ENCODE measurements around the gene RBM23.

- TF ChIP-seq TBL1XR1 (IDR thresholded peaks at IDR 0.05; ENCODE audit: low read length in 2 of 2) = no peak
- TF ChIP-seq FOXK1 (CRISPR knock-in tag; IDR thresholded peaks at IDR 0.05; ENCODE audit: borderline replicate concordance) = no peak
- no peak for TF ChIP-seq JUN (IDR thresholded peaks at IDR 0.05; ENCODE audit: borderline replicate concordance, low read depth, low read length)
- TF ChIP-seq JUN (CRISPR knock-in tag; IDR thresholded peaks at IDR 0.05; ENCODE audit: borderline replicate concordance) = no peak
- TF ChIP-seq POLR3G (IDR thresholded peaks at IDR 0.05; ENCODE audit: extremely low read depth, insufficient read length, insufficient replicate concordance) = no peak
- no peak for TF ChIP-seq HBP1 (CRISPR knock-in tag; IDR thresholded peaks at IDR 0.05)
- no peak for TF ChIP-seq RBM14 (IDR thresholded peaks at IDR 0.05; ENCODE audit: borderline replicate concordance, insufficient read depth, low read depth, low read length)
- no peak for TF ChIP-seq E2F5 (CRISPR knock-in tag; IDR thresholded peaks at IDR 0.05)
- TF ChIP-seq, protein P1, sequence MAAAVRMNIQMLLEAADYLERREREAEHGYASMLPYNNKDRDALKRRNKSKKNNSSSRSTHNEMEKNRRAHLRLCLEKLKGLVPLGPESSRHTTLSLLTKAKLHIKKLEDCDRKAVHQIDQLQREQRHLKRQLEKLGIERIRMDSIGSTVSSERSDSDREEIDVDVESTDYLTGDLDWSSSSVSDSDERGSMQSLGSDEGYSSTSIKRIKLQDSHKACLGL (CRISPR knock-in tag; IDR thresholded peaks at IDR 0.05; ENCODE audit: borderline replicate concordance, poor library complexity, severe bottlenecking) = no peak
- TF ChIP-seq, protein P2, sequence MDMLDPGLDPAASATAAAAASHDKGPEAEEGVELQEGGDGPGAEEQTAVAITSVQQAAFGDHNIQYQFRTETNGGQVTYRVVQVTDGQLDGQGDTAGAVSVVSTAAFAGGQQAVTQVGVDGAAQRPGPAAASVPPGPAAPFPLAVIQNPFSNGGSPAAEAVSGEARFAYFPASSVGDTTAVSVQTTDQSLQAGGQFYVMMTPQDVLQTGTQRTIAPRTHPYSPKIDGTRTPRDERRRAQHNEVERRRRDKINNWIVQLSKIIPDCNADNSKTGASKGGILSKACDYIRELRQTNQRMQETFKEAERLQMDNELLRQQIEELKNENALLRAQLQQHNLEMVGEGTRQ (CRISPR knock-in tag; IDR thresholded peaks at IDR 0.05) = no peak
Measured at GRCh38 chr14:22962061-22962676, 43.2 kb upstream of the RBM23 start.

Data from K562 (cell line).